HL-60 (cell line): ENCODE results near the gene FKBP15.

Experiments
- CTCF ChIP-seq: IDR thresholded peaks from one replicate; pipeline ENCODE4 v1.5.1; 2011; ENCODE audit warnings: low read length, control low read depth, inconsistent platforms; ENCODE audit not compliant: insufficient read depth
- POLR2AphosphoS5 ChIP-seq: IDR thresholded peaks from 2 replicates; pipeline ENCODE4 v1.6.1; 2012; ENCODE audit warnings: low read depth

GRCh38 chr9:113267911-113268566 is 47.0 kb upstream of the FKBP15 start:
- TF ChIP-seq POLR2AphosphoS5 = no peak
- TF ChIP-seq CTCF = no peak
